Hindlimb muscle (tissue), 1 donor: ENCODE measurements around the gene GUCA2B. TPM values are rescaled to one million over a fixed set of nuclear protein-coding genes. Genes with fewer than 3 reads are reported as not detected.

ENCODE experiments used
- DNase-seq: peaks from one replicate; pipeline ENCODE4 v3.0.0-alpha.2; 2013
- polyA plus RNA-seq: library from polyadenylated mRNA; unstranded; fragments of 120-200 nt; gene quantifications from one replicate; pipeline ENCODE4 v1.2.1, GENCODE V29; 2013; ENCODE audit not compliant: insufficient read length

GUCA2B gene
- polyA plus RNA-seq, 1 donor = not detected

DNA sequence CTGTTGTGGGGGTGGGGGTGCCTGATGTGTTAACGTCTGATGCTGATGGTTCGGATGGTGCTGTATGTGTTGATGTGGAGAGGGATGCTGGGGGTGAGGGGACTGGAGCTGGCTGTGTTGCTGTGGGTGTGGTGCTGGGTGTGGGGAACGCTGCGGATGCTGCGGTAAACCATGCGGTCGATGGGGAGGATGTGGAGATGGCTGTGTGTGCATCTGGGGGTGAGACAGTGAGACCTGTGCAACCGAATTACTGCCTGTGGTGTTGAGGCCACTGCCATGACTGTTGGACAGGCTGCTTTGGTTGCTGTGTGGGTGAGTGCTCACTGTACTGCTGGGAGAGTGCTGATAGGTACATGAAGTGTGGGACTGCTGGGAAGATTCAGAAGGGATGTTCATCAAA is 38.1 kb downstream of the GUCA2B start:
- DNase-seq = no peak

DNA sequence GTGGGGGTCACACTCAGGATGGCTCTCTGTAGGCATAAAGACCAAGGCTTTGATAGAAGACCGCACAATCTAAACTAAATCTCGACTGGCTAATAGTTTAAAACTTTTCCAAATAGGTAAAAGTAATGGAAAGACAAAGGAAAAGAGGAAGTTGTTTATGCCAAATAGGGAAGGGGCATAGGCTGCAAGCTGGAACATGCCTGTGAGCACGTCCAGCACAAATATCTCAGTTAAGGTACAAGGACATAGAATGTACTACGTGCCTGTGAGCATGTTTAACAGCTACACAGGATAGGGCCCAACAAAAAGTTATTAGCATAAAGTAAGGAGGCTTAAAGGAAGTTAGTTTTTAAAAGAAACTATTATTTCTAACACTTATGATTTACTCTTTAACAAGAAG is 38.9 kb downstream of the GUCA2B start:
- no peak for DNase-seq

DNA sequence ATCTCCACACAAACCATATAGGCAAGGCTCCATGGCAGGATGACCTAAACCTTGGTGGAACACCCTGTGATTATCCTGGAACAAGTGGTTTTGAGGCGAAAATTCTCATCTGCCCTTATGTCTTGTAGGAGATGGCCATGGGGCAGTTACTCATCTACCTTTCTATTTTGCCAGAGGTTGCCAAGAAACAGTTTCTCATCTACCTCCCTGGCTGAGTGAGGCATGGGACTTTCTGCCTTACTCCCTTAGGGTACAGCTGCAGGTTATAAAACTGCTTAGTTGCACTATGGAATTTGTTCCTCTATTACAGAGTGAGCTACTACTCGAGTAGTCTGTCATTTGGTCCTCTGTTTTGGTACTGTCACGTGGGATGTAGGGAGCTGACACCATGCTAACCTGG is 42.6 kb downstream of the GUCA2B start:
- no peak for DNase-seq

DNA sequence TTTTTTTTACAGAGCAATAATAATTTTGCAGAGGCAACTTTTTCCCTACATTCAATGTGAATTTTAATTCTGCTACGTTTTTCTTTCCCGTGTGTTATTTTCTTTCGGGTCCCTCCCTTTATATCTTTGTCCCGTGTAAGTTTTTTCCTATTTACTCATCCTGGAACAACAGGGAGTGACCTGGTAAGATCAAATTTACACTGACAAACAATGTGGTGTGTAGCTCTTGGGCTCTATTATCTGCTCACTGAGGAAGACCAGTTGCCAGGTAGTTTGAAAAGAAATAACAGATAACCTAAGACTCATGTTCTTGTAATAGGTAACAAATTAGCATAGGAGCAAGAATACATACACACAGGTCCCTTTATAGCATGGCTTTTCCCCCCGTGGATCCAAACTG is 45.0 kb downstream of the GUCA2B start:
- DNase-seq = no peak

DNA sequence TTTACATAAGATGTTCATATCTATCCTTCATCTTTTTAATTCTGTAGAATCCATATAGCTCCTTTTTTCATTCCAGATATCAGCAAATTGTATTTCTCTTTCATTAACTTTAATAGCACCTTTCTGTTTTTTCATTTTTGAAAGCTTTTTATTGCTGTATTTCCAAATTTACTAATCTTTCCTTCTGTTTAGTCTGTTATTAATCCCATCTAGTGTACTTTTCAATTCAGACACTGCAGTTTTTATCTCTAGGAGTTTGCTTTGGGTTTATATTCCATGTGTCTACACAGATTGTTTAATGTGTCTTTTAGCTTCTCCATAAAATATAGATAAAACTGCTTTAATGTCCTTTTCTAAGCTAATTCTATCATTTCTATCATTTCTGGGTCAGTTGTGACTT is 48.8 kb downstream of the GUCA2B start:
- no peak for DNase-seq

Other genes starting within 250 kb of the GUCA2B start
- 3.1 TPM for gene HIVEP3, start 234.5 kb upstream of the GUCA2B start, polyA plus RNA-seq
- not detected for gene GUCA2A, start 11.3 kb downstream of the GUCA2B start, polyA plus RNA-seq
- gene FOXJ3, start 181.8 kb downstream of the GUCA2B start, polyA plus RNA-seq = 40.5 TPM
- 1.1 TPM for gene RIMKLA, start 227.4 kb downstream of the GUCA2B start, polyA plus RNA-seq